HEK293 (cell line): ENCODE results near the gene TP73.

Experiments used
- CTCF ChIP-seq: fragments of 450-650 bp; formaldehyde crosslinking; IDR thresholded peaks from 2 replicates; pipeline ENCODE4 v1.5.1; 2016; ENCODE audit warnings: missing biosample characterization, missing genetic modification characterization
- HIC1 ChIP-seq: fragments of 450-650 bp; formaldehyde crosslinking; IDR thresholded peaks from 2 replicates; pipeline ENCODE4 v1.5.1; 2016; ENCODE audit warnings: missing biosample characterization, missing genetic modification characterization
- YY1 ChIP-seq: fragments of 450-650 bp; formaldehyde crosslinking; IDR thresholded peaks from 2 replicates; pipeline ENCODE4 v1.5.1; 2018; ENCODE audit warnings: missing biosample characterization, missing genetic modification characterization
- ZBTB21 ChIP-seq: fragments of 450-650 bp; formaldehyde crosslinking; IDR thresholded peaks from 2 replicates; pipeline ENCODE4 v1.5.1; 2017; ENCODE audit warnings: missing biosample characterization, missing genetic modification characterization
- ZNF792 ChIP-seq: fragments of 450-650 bp; formaldehyde crosslinking; IDR thresholded peaks from 2 replicates; pipeline ENCODE4 v1.5.1; 2016; ENCODE audit warnings: missing biosample characterization, missing genetic modification characterization
- ZNF830 ChIP-seq: fragments of 450-650 bp; IDR thresholded peaks from 2 replicates; pipeline ENCODE4 v1.5.0; 2018; ENCODE audit warnings: missing biosample characterization, missing genetic modification characterization, low read depth, mild to moderate bottlenecking, moderate library complexity

GRCh38 chr1:3687504-3687903 lies 35.2 kb downstream of the TP73 start:
- TF ChIP-seq ZBTB21 (no peak), HIC1 (tag by site-specific recombination) (no peak), CTCF (tag by site-specific recombination) (no peak), YY1 (tag by site-specific recombination) (no peak), ZNF792 (no peak), ZNF830 (tag by site-specific recombination) (no peak)
